Measurements from ENCODE around the gene CREB3L4. TPM values are rescaled to one million over a fixed set of nuclear protein-coding genes. Genes with fewer than 3 reads are reported as not detected.
A peak's percentile ranks its signal among the peaks of the same experiment; 100 is the strongest.

CREB3L4 gene
- total and polyA plus RNA-seq, 2 of the 13 experiments (the other 11 are each of a cell fraction or from before 2014, with no cell fraction given) = 9.9 to 18.7 TPM

DNA sequence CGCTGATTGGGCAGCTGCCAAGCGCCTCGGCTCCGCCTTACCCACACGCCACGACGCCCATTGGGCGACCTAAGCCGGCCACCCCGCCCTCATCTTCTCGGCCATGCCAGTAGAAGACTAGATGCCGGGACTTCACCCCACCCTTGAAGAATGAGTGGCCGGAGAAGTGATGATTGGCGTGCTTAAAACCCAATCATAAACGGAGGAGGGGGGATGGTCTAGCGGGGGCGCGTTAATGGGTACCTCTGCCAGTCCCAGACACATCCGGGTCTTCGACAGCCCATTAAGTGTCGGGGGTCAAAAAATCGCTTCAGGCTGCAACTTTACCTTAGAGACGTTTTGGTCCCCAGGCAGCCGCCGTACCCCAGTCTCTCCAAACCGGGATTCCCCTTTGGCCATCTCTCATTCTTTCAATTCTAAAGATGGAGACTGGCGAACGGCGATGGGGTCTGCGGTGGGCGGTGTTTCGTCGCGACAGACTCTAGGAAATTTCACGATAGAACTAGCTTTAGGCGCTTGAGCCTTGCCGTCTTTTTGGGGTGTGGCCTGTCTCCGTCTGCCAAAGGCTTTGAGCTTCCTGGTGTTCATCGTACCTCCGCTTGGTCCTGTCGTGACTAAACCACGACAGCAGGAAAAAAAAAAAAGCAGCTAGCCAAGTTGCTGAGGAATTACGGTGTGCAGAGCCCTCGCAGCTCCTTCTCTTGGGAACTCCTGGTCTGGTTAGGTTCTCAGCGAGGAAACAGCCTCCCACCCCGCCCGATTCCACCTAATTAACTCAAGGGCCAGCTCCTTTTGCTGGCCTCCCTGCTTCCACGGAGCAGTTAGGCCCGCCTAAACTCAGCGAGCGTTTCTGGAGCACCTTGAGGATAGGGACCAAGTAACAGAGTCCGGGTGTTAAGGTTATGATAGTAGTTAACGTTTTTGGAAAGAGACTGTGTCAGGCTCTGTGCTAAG is 44.5 kb upstream of the CREB3L4 start, which contains the start of gene GATAD2B:
Gene GATAD2B (minus strand): TSS at position 1 of the 954 bp plus-strand sequence. CDS start 94,625 bp downstream, outside the sequence.
- Histone ChIP-seq H3K4me1 (ENCODE audit: insufficient read depth, low read length) (peaks cover 37% of the 10 kb centered on the region), H3K27me3 (ENCODE audit: control insufficient read depth in 1 of 2, insufficient read depth in 2 of 2, low read length in 2 of 2) (no peaks in the 10 kb centered on the region; a peak in 2 of 5 replicates), H2AFZ (ENCODE audit: low read length) (peak within 1 kb of the TSS; percentile 94), H3K9me3 (ENCODE audit: low read length) (no peaks in the 10 kb centered on the region), H4K20me1 (ENCODE audit: insufficient read depth, low read length) (peaks cover 22% of the 10 kb centered on the region), H3K9ac (ENCODE audit: insufficient read depth, low read depth, low read length) (peak within 1 kb of the TSS; percentile 85), H3K4me2 (ENCODE audit: low read depth, low read length) (peak within 1 kb of the TSS; percentile 90), H3K4me3 (replicated peaks in 1 of 3; ENCODE audit: insufficient read depth in 1 of 3, low read depth in 2 of 3, low read length in 3 of 3) (peak within 1 kb of the TSS; percentile 80), H3K79me2 (ENCODE audit: insufficient read depth, low read length) (peaks cover 36% of the 10 kb centered on the region), H3K27ac (ENCODE audit: extremely low read length, insufficient read depth, low read length) (peak within 1 kb of the TSS; percentile 83), H3K36me3 (replicated peaks in 1 of 2; ENCODE audit: control insufficient read depth in 1 of 2, insufficient read depth in 2 of 2, low read length in 2 of 2) (no peaks in the 10 kb centered on the region; a peak in 2 of 5 replicates)
- FAIRE-seq (peak; percentile 96), DNase-seq (ENCODE audit: low spot score) (peak; percentile 99), ATAC-seq (peak; percentile 95)
- in situ Hi-C loops (cut with HindIII; ENCODE audit: extremely low pct_ligation_motif_present, low pct_unique_long_range_greater_than_20kb) = no loop called here
- ChIA-PET POLR2A (interaction anchor here (0.6 to 3.5 kb wide), 18 partner anchors 9 to 297 kb away, joined by 3 to 28 read pairs (median 6); partner anchors contain the start of genes CREB3L4, CRTC2, DENND4B and JTB), CTCF (ENCODE audit: low intra/inter-chr PET ratio, low total read pairs) (no interaction called here)
- 0% methylated on average over 20 of the region's 53 CpGs for WGBS (ENCODE audit: low lambda C conversion rate)
- intact Hi-C loops (cut with micrococcal nuclease; ENCODE audit: unreplicated experiment) = loop anchor here (5.0 kb wide), 1 partner anchor 34 kb away; the partner anchor contains the start of gene CRTC2
- BruUV-seq (replicated peaks) = TSS peak; percentile 97
- TF ChIP-seq SIN3A (IDR thresholded peaks at IDR 0.05; ENCODE audit: borderline replicate concordance, low read depth, low read length) (peak; percentile 35; the same call in 1 of the 2 replicates), HMGA1 (CRISPR knock-in tag; conservative IDR thresholded peaks at IDR 0.05) (no peak), BCL6 (CRISPR knock-in tag; IDR thresholded peaks at IDR 0.05) (0 out of 2 replicates have a peak, but pooled peaks have one; percentile 31), SRSF1 (optimal IDR thresholded peaks at IDR 0.05; ENCODE audit: low read depth, low read length) (no peak), TCF12 (IDR thresholded peaks at IDR 0.05) (no peak), TCF12 (CRISPR knock-in tag; IDR thresholded peaks at IDR 0.05) (0 out of 2 replicates have a peak, but pooled peaks have one; percentile 38), SAP130 (CRISPR knock-in tag; IDR thresholded peaks at IDR 0.05; ENCODE audit: low read depth) (peak; percentile 87), ZNF678 (CRISPR knock-in tag; IDR thresholded peaks at IDR 0.05) (0 out of 2 replicates have a peak, but pooled peaks have one; percentile 42), ZNF850 (CRISPR knock-in tag; conservative IDR thresholded peaks at IDR 0.05) (0 out of 2 replicates have a peak, but pooled peaks have one; percentile 46), FOXK1 (CRISPR knock-in tag; IDR thresholded peaks at IDR 0.05; ENCODE audit: borderline replicate concordance, low read depth) (peak; percentile 71; the same call in 1 of the 2 replicates), GATA4 (IDR thresholded peaks at IDR 0.05; ENCODE audit: borderline replicate concordance, low read depth) (no peak), NR2C2 (CRISPR knock-in tag; IDR thresholded peaks at IDR 0.05; ENCODE audit: borderline replicate concordance) (peak; percentile 69; the same call in 1 of the 2 replicates), ZNF317 (CRISPR knock-in tag; IDR thresholded peaks at IDR 0.05) (0 out of 2 replicates have a peak, but pooled peaks have one; percentile 45), YEATS2 (CRISPR knock-in tag; IDR thresholded peaks at IDR 0.05; ENCODE audit: borderline replicate concordance) (peak; percentile 98), KAT8 (CRISPR knock-in tag; IDR thresholded peaks at IDR 0.05) (peak; percentile 90), PPARG (CRISPR knock-in tag; conservative IDR thresholded peaks at IDR 0.05) (0 out of 2 replicates have a peak, but pooled peaks have one; percentile 43), BHLHE40 (IDR thresholded peaks at IDR 0.05; ENCODE audit: low read length) (no peak), KMT2B (CRISPR knock-in tag; IDR thresholded peaks at IDR 0.05) (peak; percentile 51), ZNF234 (CRISPR knock-in tag; conservative IDR thresholded peaks at IDR 0.05) (no peak), ZNF383 (CRISPR knock-in tag; IDR thresholded peaks at IDR 0.05; ENCODE audit: borderline replicate concordance) (no peak)
- TF ChIP-seq, protein P1, sequence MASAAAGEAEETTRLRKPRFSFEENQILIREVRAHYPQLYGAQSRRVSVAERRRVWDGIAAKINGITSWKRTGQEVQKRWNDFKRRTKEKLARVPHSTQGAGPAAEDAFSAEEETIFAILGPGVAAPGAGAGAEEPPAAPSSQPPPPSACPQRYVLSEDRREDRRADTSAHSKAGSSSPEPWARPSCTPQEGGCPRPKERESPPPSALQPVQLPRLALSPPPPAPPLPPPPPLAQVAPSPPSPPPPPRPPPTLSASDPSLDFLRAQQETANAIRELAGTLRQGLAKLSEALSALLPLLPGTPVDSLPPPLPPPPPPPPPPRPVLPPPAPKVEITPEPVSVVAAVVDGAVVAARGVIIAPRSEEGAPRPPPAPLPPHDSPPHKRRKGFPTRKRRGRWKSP (CRISPR knock-in tag; IDR thresholded peaks at IDR 0.05) = peak; percentile 65; the same call in 1 of the 2 replicates
- TF ChIP-seq, protein P2, sequence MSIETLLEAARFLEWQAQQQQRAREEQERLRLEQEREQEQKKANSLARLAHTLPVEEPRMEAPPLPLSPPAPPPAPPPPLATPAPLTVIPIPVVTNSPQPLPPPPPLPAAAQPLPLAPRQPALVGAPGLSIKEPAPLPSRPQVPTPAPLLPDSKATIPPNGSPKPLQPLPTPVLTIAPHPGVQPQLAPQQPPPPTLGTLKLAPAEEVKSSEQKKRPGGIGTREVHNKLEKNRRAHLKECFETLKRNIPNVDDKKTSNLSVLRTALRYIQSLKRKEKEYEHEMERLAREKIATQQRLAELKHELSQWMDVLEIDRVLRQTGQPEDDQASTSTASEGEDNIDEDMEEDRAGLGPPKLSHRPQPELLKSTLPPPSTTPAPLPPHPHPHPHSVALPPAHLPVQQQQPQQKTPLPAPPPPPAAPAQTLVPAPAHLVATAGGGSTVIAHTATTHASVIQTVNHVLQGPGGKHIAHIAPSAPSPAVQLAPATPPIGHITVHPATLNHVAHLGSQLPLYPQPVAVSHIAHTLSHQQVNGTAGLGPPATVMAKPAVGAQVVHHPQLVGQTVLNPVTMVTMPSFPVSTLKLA (IDR thresholded peaks at IDR 0.05) = 0 out of 2 replicates have a peak, but pooled peaks have one; percentile 26

All from HepG2 (cell line).